IPS-18a (cell line): ENCODE measurements around the gene DNMT3B.

Experiments used
- H3K27ac ChIP-seq: one replicate; pipeline ENCODE4 v1.5.1; 2013; ENCODE audit warnings: low read length
- H3K27me3 ChIP-seq: one replicate; pipeline ENCODE4 v1.6.1; 2013; ENCODE audit warnings: mild to moderate bottlenecking, low read length; ENCODE audit not compliant: control insufficient read depth, insufficient read depth
- H3K36me3 ChIP-seq: one replicate; pipeline ENCODE4 v1.6.1; 2013; ENCODE audit warnings: low read depth, low read length; ENCODE audit not compliant: control insufficient read depth
- H3K4me1 ChIP-seq: one replicate; pipeline ENCODE4 v1.6.1; 2013; ENCODE audit warnings: low read depth, low read length; ENCODE audit not compliant: control insufficient read depth
- H3K4me3 ChIP-seq: one replicate; pipeline ENCODE4 v1.5.1; 2013; ENCODE audit warnings: low read length
- H3K9ac ChIP-seq: one replicate; pipeline ENCODE4 v1.6.1; 2013; ENCODE audit warnings: mild to moderate bottlenecking, low read length, moderate library complexity
- H3K9me3 ChIP-seq: one replicate; pipeline ENCODE4 v1.6.1; 2013; ENCODE audit warnings: low read depth, low read length; ENCODE audit not compliant: control insufficient read depth

DNMT3B gene

GRCh38 chr20:32858189-32858588, 96.0 kb downstream of the DNMT3B start:
- peaks cover 24% of the 10 kb centered on the region for H3K4me1 ChIP-seq
- no peak overlapping the region for H3K4me3 ChIP-seq
- H3K9ac ChIP-seq: peak overlapping the region; percentile 7
- H3K27ac ChIP-seq: no peak overlapping the region
- H3K9me3 ChIP-seq: no peaks in the 10 kb centered on the region
- H3K27me3 ChIP-seq: no peaks in the 10 kb centered on the region
- no peaks in the 10 kb centered on the region for H3K36me3 ChIP-seq
